Natural killer cell (primary cell): Measurements from ENCODE around the gene WARS2. TPM values are rescaled to one million over a fixed set of nuclear protein-coding genes. Genes with fewer than 3 reads are reported as not detected.

Experiments
- ATAC-seq, 3 donors: fragments of 150-1000 bp in 2 of 3; fragments of 200-7000 bp in 1 of 3; cut with Tn5 transposase; 1 replicate in 1 of 3; 2 replicates in 2 of 3; pipeline ENCODE4 v1.10.0; 2021; ENCODE audit warnings: mild to moderate bottlenecking in 2 of 3, moderate library complexity in 2 of 3
- DNase-seq, 2 donors: peaks; one replicate each; pipeline versions ENCODE4 v3.0.0 to v3.0.0-alpha.2; 2013 to 2021; ENCODE audit warnings: mixed read lengths in 1 of 2
- H3K27ac ChIP-seq: one replicate; pipeline ENCODE4 v1.5.1; 2013; ENCODE audit warnings: mild to moderate bottlenecking, low read length
- H3K27me3 ChIP-seq: one replicate; pipeline ENCODE4 v1.6.1; 2013; ENCODE audit warnings: low read length; ENCODE audit not compliant: control insufficient read depth, insufficient read depth
- H3K36me3 ChIP-seq: one replicate; pipeline ENCODE4 v1.6.1; 2013; ENCODE audit warnings: low read length; ENCODE audit not compliant: control insufficient read depth, insufficient read depth
- H3K4me1 ChIP-seq: one replicate; pipeline ENCODE4 v1.6.1; 2013; ENCODE audit warnings: low read length; ENCODE audit not compliant: control insufficient read depth, insufficient read depth
- H3K4me3 ChIP-seq: one replicate; pipeline ENCODE4 v1.5.1; 2013; ENCODE audit warnings: low read length
- H3K9me3 ChIP-seq: one replicate; pipeline ENCODE4 v1.6.1; 2013; ENCODE audit warnings: low read length; ENCODE audit not compliant: control insufficient read depth, insufficient read depth
- H3K27ac Mint-ChIP-seq, 2 donors: one replicate each; pipeline ENCODE4 v1.8.0; 2022; ENCODE audit warnings: mild to moderate bottlenecking in 2 of 2, mixed read lengths in 2 of 2, moderate library complexity in 1 of 2
- H3K27me3 Mint-ChIP-seq, 2 donors: one replicate each; pipeline ENCODE4 v1.8.0; 2022; ENCODE audit warnings: low read depth in 2 of 2, mixed read lengths in 2 of 2
- H3K36me3 Mint-ChIP-seq: one replicate; pipeline ENCODE4 v1.8.0; 2022; ENCODE audit warnings: mixed read lengths
- H3K4me1 Mint-ChIP-seq, 2 donors: one replicate each; pipeline ENCODE4 v1.8.0; 2022; ENCODE audit warnings: mixed read lengths in 2 of 2
- H3K4me3 Mint-ChIP-seq: one replicate; pipeline ENCODE4 v1.8.0; 2022; ENCODE audit warnings: mild to moderate bottlenecking, moderate library complexity, mixed read lengths
- H3K9me3 Mint-ChIP-seq, 2 donors: one replicate each; pipeline ENCODE4 v1.8.0; 2022; ENCODE audit warnings: mixed read lengths in 2 of 2
- WGBS: methylation state at CpG from one replicate; pipeline ENCODE4 v1.1.7; 2013; ENCODE audit warnings: missing lambda C conversion rate; ENCODE audit not compliant: insufficient coverage; 5-methylcytosine and 5-hydroxymethylcytosine counted together
- intact Hi-C: fragments of 100-400 bp; cut with micrococcal nuclease; formaldehyde crosslinking; loops from one replicate; pipeline ENCODE4 v1.14.2; 2022
- total RNA-seq, 4 donors: library from RNA; stranded (reverse); fragments of 120-200 nt in 1 of 4; gene quantifications; one replicate each; pipeline versions ENCODE4 v1.2.3 to v1.2.4, GENCODE V29; 2013 to 2022
- TF ChIP-seq, protein P1 (sequence below): fragments of 200-600 bp; IDR thresholded peaks from one replicate; pipeline ENCODE4 v1.8.0; 2022; ENCODE audit warnings: antibody characterized with exemption

Gene WARS2
- total RNA-seq, 3 donors from 2014 or later (not counting 1 experiment from before 2014, with no cell fraction given) = 24.3 to 46.3 (median 41.0) TPM

DNA sequence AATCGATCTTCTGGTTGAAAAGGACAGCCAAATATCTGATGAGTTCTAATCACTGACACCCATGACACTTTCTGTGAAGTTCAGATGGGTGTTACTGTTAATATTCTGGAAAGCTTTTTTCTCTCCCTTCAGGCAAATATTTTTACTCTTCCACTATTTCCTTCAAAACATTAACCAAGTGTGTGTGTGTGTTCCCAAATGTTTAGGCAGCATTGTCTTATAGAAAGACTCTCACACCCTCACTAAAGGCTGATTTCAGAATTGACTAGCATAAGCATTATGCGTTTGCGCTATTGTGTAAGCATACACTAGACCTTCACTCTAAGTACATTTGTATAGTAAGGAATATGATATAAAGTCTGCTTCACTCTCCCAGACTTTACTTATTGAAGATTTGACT is 24.7 kb downstream of the WARS2 start:
- DNase-seq = no peak
- H3K4me3 ChIP-seq = no peak overlapping the region
- intact Hi-C loops = no loop called here
- Mint-ChIP-seq H3K4me3 (no peak overlapping the region), H3K36me3 (no peaks in the 10 kb centered on the region), H3K27ac (no peak overlapping the region), H3K27me3 (no peaks in the 10 kb centered on the region), H3K4me1 (peaks cover 8 to 12% of the 10 kb centered on the region in 2 donors), H3K9me3 (peaks cover 2 to 3% of the 10 kb centered on the region in 2 donors)
- H3K27me3 ChIP-seq = no peaks in the 10 kb centered on the region
- no peak for ATAC-seq
- WGBS = no CpG with 5 or more reads among the region's 3 CpGs
- H3K36me3 ChIP-seq = no peaks in the 10 kb centered on the region
- TF ChIP-seq, protein P1, sequence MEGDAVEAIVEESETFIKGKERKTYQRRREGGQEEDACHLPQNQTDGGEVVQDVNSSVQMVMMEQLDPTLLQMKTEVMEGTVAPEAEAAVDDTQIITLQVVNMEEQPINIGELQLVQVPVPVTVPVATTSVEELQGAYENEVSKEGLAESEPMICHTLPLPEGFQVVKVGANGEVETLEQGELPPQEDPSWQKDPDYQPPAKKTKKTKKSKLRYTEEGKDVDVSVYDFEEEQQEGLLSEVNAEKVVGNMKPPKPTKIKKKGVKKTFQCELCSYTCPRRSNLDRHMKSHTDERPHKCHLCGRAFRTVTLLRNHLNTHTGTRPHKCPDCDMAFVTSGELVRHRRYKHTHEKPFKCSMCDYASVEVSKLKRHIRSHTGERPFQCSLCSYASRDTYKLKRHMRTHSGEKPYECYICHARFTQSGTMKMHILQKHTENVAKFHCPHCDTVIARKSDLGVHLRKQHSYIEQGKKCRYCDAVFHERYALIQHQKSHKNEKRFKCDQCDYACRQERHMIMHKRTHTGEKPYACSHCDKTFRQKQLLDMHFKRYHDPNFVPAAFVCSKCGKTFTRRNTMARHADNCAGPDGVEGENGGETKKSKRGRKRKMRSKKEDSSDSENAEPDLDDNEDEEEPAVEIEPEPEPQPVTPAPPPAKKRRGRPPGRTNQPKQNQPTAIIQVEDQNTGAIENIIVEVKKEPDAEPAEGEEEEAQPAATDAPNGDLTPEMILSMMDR = no peak
- H3K9me3 ChIP-seq = no peaks in the 10 kb centered on the region
- no peak overlapping the region for H3K27ac ChIP-seq
- no peaks in the 10 kb centered on the region for H3K4me1 ChIP-seq

DNA sequence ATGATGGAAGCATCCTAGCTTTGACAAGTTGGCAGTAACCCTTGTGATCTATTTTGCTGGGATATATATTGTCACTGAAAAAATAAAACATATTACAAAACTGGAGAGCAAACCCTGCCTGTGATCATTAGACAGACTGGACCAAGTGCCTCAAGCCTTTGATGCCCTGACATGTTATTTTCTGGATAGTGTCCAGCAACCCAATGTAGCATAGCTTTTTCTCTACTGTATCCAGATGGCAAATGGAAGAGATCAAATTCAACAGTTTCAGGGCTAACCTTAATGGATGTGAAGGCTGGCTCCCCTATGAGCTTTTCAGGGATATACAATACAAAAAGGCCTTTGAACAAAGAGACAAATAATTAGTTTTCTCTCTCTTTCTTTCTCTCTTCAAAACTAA is 25.1 kb downstream of the WARS2 start:
- H3K27me3 ChIP-seq = no peaks in the 10 kb centered on the region
- ATAC-seq (no peak), DNase-seq (no peak)
- H3K27ac ChIP-seq = no peak overlapping the region
- no peaks in the 10 kb centered on the region for H3K27me3 Mint-ChIP-seq
- TF ChIP-seq, protein P1 = no peak
- intact Hi-C loops = no loop called here
- H3K4me3 ChIP-seq = no peak overlapping the region
- peaks cover 2 to 4% of the 10 kb centered on the region in 2 donors for H3K9me3 Mint-ChIP-seq
- no peaks in the 10 kb centered on the region for H3K4me1 ChIP-seq
- H3K27ac Mint-ChIP-seq = no peak overlapping the region
- H3K9me3 ChIP-seq = no peaks in the 10 kb centered on the region
- H3K4me3 Mint-ChIP-seq = no peak overlapping the region
- no peaks in the 10 kb centered on the region for H3K36me3 Mint-ChIP-seq
- no peaks in the 10 kb centered on the region for H3K36me3 ChIP-seq
- peaks cover 5 to 12% of the 10 kb centered on the region in 2 donors for H3K4me1 Mint-ChIP-seq

DNA sequence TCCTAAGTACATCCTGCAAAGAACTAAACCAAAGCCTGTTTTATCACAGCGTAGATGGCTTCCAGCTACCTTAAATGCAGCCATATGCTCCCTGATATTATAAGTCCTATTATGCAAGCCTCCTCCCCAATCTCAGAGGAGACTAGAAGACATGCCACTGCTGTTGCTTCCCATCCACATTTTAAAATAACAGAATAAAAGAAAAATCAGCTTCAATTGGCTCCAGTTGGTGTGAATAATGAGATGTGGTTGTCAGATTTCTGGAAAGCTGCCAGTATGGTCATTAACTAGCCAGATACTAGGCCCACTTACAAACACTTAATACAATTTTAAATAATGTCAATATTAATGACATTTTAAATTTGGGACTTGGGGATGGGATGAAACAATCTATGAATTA is 25.7 kb downstream of the WARS2 start:
- Mint-ChIP-seq H3K9me3 (peaks cover under 1 to 5% of the 10 kb centered on the region in 2 donors), H3K36me3 (no peaks in the 10 kb centered on the region)
- TF ChIP-seq, protein P1 = no peak

DNA sequence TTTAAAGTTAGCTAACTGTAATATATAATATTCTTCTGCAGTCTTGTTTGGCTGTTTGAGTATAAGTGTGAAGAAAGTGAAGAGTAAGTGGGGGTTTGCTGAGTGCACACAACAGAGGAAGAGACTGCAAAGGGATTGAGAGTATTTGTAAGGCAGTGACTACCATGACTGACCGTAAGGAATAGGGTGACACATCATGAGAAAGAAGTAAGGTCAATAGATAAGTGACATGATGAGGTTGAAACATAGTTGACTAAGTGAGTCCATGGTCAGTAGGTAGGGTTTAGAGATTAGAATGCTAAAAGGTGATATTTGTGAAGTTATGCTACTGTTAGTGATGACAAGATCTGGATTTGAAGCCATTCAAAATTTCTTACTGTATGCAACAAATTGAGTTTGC is 27.7 kb downstream of the WARS2 start:
- intact Hi-C loops = no loop called here
- H3K27ac Mint-ChIP-seq = no peak overlapping the region
- no peaks in the 10 kb centered on the region for H3K27me3 ChIP-seq
- H3K36me3 Mint-ChIP-seq = no peaks in the 10 kb centered on the region
- no peak overlapping the region for H3K27ac ChIP-seq
- H3K36me3 ChIP-seq = no peaks in the 10 kb centered on the region
- H3K4me3 ChIP-seq = no peak overlapping the region
- no peak for DNase-seq
- 98% methylated on average over 1 of the region's 1 CpG for WGBS
- TF ChIP-seq, protein P1 = no peak
- no peak for ATAC-seq
- peaks cover 5 to 6% of the 10 kb centered on the region in 2 donors for H3K4me1 Mint-ChIP-seq
- H3K4me3 Mint-ChIP-seq = no peak overlapping the region
- H3K9me3 ChIP-seq = no peaks in the 10 kb centered on the region
- peaks cover 0 to 7% of the 10 kb centered on the region in 2 donors for H3K9me3 Mint-ChIP-seq
- H3K27me3 Mint-ChIP-seq = no peaks in the 10 kb centered on the region
- H3K4me1 ChIP-seq = no peaks in the 10 kb centered on the region

More for the DNA sequence above, 25.7 kb downstream of the WARS2 start:
- Mint-ChIP-seq H3K27ac (no peak overlapping the region), H3K4me1 (peaks cover 5 to 9% of the 10 kb centered on the region in 2 donors), H3K4me3 (no peak overlapping the region), H3K27me3 (no peaks in the 10 kb centered on the region)
- Histone ChIP-seq H3K4me3 (no peak overlapping the region), H3K36me3 (no peaks in the 10 kb centered on the region), H3K9me3 (no peaks in the 10 kb centered on the region), H3K27ac (no peak overlapping the region), H3K27me3 (no peaks in the 10 kb centered on the region), H3K4me1 (no peaks in the 10 kb centered on the region)
- ATAC-seq (no peak), DNase-seq (no peak)
- intact Hi-C loops = no loop called here
- 96% methylated on average over 1 of the region's 1 CpG for WGBS
